Superior temporal gyrus (tissue), 1 donor: ENCODE results near the gene TMF1.

ENCODE experiments used
- DNase-seq: peaks from one replicate; pipeline ENCODE4 v3.0.0-alpha.2; 2016; ENCODE audit errors: extremely low spot score

The TMF1 gene

GRCh38 chr3:69081583-69082262, 29.6 kb upstream of the TMF1 start:
- DNase-seq: no peak

DNA sequence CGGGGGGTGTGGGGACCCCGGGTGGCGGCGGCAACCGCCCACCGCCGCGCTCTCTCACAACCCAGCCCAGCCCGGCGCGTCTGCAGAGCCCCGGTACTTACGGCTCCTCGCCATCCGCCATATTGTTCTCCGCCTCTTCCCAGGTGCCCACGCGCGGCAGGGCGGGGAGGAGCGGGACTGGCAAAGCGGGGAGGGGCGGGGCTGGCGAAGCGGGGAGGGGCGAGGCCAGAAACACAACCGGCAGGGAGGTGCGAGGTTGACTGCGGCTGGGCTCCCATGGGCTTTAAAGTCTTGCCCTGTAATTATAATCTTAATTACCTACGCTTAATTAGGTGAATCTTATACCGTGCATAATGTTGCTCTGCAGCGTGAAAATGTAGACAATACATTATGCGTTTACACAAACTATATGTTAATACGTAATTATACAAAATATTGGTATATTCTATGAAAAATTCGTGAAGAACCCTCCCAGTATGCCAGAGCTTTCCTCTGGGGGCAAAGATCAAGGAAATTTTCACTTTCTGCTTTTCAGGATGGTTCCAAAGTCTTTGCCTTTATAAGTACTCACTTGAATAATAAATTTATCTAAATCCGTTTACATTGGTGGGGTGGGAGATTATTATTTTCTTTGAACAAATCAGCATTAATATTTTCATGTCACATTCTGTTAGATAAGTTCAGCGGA, 28.2 kb upstream of the TMF1 start, which contains the start of gene UBA3:
TSS of gene UBA3 (minus strand) at position 133 of the 688 bp plus-strand sequence. CDS start at position 121, 12 bp downstream.
- peak; percentile 90 for DNase-seq

- DNase-seq: peak; percentile 53
Measured at GRCh38 chr3:69079269-69080159, 27.4 kb upstream of the TMF1 start.

DNA sequence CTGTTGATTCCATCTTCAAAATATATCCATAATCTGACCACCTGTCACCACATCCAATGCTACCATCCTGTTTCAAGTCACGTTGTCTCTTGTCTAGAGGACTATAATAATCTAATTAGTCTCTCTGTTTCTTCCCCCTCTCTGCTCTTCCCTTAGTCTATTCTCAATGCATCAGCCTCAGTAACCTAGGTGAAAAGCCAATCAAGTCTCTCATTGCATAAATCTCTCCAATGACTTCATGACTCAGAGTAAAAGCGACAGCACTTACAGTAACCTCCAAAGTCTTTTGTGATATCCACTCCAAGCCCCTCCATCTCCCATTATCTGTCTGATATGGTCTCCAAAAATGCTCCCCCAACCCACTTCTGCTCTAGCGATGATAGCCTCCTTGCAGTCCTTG, 20.8 kb upstream of the TMF1 start:
- DNase-seq: no peak

- DNase-seq: no peak
Measured at GRCh38 chr3:69066121-69066520, 14.0 kb upstream of the TMF1 start.

- no peak for DNase-seq
Measured at GRCh38 chr3:69065318-69065964, 13.3 kb upstream of the TMF1 start.

DNA sequence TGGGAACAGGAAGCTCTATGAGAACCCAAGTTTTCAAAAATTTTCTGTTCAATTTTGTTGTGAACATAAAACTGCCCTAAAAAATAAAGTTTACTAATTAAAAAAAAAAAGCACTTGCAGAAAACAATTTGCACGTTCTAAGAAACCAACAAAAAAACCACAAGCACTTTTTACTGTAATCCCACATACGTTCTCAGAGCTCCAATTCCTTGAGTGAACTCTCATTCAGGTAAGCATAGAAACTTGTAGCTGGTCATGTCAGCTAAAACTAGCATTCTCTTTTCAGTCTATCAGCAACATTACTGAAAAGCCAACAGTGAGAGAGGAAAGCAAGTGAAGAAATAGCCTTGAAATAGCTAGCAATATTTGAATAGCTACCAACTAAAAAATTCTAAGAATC, 11.5 kb upstream of the TMF1 start:
- no peak for DNase-seq

GRCh38 chr3:69059688-69060087, 7.6 kb upstream of the TMF1 start:
- no peak for DNase-seq

DNA sequence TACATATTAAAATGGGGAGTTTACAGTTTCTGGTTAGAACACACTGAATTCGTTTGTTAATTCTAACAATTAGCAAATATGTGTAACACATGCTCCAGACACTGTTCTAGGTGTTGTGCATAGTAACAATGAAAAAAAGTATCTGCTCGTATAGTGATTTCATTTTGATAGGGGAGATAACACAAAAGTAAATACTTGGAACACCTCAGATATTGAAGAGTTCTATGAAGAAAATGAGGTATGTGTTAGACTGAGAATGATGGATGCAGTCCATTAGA, 6.8 kb upstream of the TMF1 start:
- no peak for DNase-seq

DNA sequence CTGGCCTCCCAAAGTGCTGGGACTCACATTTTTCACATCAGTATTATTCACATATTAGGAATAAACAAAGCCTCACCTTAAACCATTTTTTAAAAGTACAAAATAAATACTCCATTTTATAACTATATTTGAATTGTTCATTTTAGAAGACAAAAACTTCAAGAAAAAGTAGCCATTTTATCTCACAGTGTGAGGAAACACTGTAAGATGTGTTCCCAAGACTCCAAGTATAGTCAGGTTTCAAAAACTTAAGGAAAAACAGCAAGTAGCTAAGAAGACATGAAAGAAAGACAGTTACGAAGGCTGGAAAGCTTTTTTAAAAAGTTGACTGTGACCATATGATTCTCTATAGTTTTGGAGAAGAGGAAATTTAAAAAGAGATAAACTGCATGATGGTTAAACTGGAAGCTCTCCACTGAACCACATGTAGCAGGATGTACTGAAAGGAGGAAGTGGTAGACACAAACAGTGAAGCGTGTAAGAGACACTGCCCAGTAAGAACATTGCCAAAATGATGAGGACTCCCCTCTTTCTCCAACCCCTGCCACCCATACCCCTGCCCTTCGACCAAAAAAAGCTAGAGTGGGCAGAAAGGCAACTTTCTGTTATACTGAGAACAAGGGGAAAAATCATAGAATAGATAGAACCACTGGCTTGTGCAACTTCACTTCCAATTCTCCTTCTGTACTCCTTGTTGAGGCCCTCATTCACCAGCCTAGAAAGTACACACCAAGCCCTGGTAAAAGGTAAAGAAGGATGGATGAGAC, 6.2 kb upstream of the TMF1 start:
- no peak for DNase-seq

DNA sequence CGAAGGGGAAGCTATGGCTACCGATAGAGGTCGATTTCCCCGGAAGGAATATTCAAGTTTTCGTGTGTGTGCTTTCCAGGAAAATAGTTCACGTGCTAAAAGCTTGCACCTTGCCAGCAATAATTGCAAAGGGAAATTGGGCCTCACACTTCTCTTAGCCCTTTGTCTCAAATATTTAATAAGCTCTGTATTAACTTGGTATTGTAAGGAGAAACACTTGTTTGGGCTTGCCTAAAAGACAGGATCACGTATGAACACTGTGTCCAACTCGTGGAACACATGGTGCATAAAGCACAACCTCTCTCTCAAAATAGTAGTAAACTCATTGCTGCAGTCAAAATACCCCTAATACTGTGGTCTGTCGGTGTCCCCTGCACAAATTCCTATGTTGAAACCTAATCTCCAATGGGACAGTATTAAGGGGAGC, 352 bp upstream of the TMF1 start:
- DNase-seq: no peak

- DNase-seq: no peak
Measured at GRCh38 chr3:69048990-69049389, 3.1 kb downstream of the TMF1 start.

GRCh38 chr3:69044608-69045007, 7.5 kb downstream of the TMF1 start:
- no peak for DNase-seq

- no peak for DNase-seq
Measured at GRCh38 chr3:69033470-69033869, 18.7 kb downstream of the TMF1 start.

- no peak for DNase-seq
Measured at GRCh38 chr3:69032737-69033136, 19.4 kb downstream of the TMF1 start.

DNA sequence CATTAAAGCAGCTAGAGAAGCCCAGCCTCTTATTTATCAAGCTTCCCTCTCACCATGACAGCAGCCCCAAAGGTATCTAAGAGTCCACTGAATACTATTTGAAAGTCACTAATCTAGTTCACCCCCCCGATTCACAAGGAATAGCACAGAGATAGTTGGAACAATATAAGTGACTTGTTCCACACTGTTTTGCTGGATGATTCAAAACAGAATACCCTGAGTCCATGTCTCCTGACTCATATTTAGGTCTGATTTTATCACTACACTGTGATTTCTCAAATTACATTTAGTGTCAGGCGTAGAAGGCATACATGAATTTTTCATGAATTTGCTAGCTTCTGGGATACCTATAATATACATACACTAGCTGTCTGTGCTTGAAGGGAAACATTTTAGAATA, 20.0 kb downstream of the TMF1 start:
- DNase-seq: no peak

- no peak for DNase-seq
Measured at GRCh38 chr3:69031635-69032034, 20.5 kb downstream of the TMF1 start.

- DNase-seq: no peak
Measured at GRCh38 chr3:69020857-69021256, 31.3 kb downstream of the TMF1 start.

DNA sequence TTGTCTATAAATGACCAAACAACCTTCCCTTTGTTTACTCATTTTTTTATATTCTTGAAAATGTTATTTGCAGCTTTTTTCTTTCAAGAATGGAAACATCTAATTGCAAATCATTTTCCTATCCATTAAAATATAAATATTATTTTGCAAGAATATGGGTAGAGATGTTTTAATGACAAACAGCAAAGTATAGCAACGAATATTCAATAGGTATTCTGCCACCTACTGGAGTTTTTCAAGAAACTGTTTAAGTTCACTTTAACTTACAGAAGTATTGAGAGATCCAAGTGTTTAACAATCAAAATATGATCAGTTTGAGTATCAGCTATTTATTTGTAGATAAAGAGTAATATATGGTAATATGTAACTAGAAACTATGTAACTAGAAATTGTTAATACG, 31.7 kb downstream of the TMF1 start:
- no peak for DNase-seq

DNA sequence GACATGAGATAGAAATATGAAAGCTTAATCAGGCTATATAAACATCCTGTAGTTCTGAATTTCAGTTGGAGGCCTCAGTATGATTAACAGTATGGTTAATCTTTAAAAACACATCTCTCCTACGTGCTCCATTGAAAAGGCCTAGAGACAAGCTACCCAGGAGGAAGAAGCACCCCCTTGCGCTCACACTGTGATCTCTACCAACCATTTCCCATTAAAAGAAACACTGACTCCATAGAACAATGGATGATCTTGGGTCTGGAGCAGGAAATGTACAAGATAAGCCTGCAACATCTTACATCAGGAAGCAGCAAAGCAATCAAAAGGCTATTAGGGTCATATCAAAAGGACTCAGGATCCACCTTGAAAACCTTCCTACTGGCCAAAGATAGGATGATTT, 35.2 kb downstream of the TMF1 start:
- DNase-seq: no peak

DNA sequence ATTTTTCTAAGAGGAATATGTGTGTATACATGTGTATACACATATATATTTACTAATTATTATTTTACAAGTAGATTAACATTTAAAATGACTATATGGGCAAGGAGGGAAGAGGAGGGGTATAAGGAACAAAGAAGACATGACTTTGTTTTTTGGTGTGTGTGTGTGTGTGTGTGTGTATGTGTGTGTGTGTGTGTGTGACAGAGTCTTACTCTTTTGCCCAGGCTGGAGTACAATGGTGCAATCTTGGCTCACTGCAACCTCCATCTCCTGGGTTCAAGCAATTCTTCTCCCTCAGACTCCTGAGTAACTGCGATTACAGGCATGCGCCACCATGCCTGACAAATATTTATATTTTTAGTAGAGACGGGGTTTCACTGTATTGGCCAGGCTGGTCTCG, 36.0 kb downstream of the TMF1 start:
- DNase-seq: no peak
